GM12891 (cell line): Measurements from ENCODE around the gene RBP7.

ENCODE experiments used
- DNase-seq: peaks from one replicate; pipeline ENCODE4 v3.0.0; 2011; ENCODE audit warnings: low spot score; ENCODE audit not compliant: insufficient read length
- FAIRE-seq: peaks from 2 replicates; lab custom pipeline; 2011; peaks lifted over from hg19 to GRCh38; lab: Jason Lieb, UNC
- PAX5 ChIP-seq: IDR thresholded peaks from 2 replicates; pipeline ENCODE4 v1.6.1; 2011; ENCODE audit warnings: low read length, moderate library complexity, mild to moderate bottlenecking; ENCODE audit not compliant: insufficient read depth, severe bottlenecking
- POLR2A ChIP-seq: IDR thresholded peaks from 2 replicates; pipeline ENCODE4 v1.6.1; 2011; ENCODE audit warnings: low read depth, low read length, control low read depth
- POLR2AphosphoS5 ChIP-seq: IDR thresholded peaks from 2 replicates; pipeline ENCODE4 v1.6.1; 2011; ENCODE audit warnings: low read depth, low read length, control low read depth
- POU2F2 ChIP-seq: IDR thresholded peaks from 2 replicates; pipeline ENCODE4 v1.6.1; 2011; ENCODE audit warnings: low read depth, mild to moderate bottlenecking, control low read depth, low read length, moderate library complexity
- SPI1 ChIP-seq: IDR thresholded peaks from 2 replicates; pipeline ENCODE4 v1.6.1; 2011; ENCODE audit warnings: low read depth, low read length, control low read depth
- TAF1 ChIP-seq: IDR thresholded peaks from 2 replicates; pipeline ENCODE4 v1.6.1; 2011; ENCODE audit warnings: low read depth, low read length, control low read depth

The RBP7 gene

DNA sequence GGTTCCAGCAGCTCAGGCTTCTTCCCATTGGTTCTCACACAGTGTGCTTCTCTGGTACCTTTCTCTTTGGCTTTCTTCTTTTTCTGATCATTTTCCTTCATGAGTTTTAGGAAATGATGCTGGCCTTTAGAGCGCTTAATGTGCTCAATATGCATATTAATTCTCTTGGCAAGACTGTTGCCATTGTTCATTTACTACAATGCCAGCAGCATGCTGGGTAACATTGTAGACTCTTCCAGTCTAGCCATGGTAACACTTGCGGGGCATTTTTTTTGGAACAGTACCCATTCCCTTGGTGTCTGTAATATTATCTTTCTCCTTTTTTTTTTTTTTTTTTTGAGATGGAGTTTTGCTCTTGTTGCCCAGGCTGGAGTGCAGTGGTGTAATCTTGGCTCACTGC is 57.4 kb downstream of the RBP7 start:
- DNase-seq (no peak), FAIRE-seq (no peak)
- TF ChIP-seq TAF1 (no peak), POU2F2 (no peak), POLR2AphosphoS5 (no peak), PAX5 (no peak), SPI1 (no peak), POLR2A (no peak)

- no peak for TF ChIP-seq TAF1
- TF ChIP-seq POU2F2 = peak; percentile 57; the same call in 1 of the 2 replicates
- no peak for FAIRE-seq
- no peak for DNase-seq
These were observed 59.6 kb downstream of the RBP7 start for GRCh38 chr1:10056599-10056987.

DNA sequence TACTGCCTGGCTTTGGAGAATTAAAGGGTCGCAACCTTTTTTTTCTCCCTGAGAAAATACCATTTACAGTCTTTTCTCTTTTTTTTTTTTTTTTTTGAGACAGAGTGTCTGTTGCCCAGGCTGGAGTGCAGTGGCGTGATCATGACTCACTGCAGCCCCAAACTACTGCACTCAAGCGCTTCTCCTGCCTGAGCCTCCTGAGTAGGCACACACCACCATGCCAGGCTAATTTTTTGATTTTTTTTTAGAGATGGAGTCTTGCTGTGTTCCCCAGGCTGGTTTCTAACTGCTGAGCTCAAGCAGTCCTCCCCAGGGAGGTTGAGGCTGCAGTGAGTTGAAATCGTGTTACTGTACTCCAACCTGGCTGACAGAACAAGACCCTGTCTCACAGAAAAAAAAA is 60.3 kb downstream of the RBP7 start:
- FAIRE-seq = no peak
- TF ChIP-seq TAF1 (no peak), SPI1 (no peak), PAX5 (no peak), POU2F2 (no peak), POLR2AphosphoS5 (no peak), POLR2A (no peak)
- DNase-seq = no peak

- DNase-seq (no peak), FAIRE-seq (no peak)
- TF ChIP-seq TAF1 = no peak
- no peak for TF ChIP-seq POU2F2
- TF ChIP-seq SPI1 = no peak
- TF ChIP-seq POLR2AphosphoS5 = no peak
- TF ChIP-seq PAX5 = no peak
- TF ChIP-seq POLR2A = no peak
These were observed 60.8 kb downstream of the RBP7 start for GRCh38 chr1:10057796-10058195.

DNA sequence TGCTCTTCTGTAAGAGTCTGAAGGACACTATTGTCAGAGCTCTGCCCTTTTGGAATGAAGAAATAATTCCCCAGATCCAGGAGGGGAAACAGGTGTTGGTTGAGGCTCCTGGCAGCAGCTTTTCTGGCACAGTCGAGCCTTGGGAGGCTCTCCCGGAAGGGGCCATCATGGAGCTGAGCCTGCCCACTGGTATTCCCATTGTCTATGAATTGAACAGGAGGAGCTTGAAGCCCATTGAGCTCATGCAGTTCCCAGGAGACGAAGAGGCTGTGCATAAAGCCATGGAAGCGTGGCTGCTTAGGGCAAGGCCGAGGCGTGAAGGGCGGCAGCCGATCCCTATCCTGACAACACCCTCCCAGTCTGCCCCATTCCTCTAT is 62.3 kb downstream of the RBP7 start:
- FAIRE-seq (no peak), DNase-seq (no peak)
- no peak for TF ChIP-seq TAF1
- TF ChIP-seq POU2F2 = no peak
- TF ChIP-seq SPI1 = no peak
- TF ChIP-seq PAX5 = no peak
- no peak for TF ChIP-seq POLR2AphosphoS5
- TF ChIP-seq POLR2A = no peak

DNA sequence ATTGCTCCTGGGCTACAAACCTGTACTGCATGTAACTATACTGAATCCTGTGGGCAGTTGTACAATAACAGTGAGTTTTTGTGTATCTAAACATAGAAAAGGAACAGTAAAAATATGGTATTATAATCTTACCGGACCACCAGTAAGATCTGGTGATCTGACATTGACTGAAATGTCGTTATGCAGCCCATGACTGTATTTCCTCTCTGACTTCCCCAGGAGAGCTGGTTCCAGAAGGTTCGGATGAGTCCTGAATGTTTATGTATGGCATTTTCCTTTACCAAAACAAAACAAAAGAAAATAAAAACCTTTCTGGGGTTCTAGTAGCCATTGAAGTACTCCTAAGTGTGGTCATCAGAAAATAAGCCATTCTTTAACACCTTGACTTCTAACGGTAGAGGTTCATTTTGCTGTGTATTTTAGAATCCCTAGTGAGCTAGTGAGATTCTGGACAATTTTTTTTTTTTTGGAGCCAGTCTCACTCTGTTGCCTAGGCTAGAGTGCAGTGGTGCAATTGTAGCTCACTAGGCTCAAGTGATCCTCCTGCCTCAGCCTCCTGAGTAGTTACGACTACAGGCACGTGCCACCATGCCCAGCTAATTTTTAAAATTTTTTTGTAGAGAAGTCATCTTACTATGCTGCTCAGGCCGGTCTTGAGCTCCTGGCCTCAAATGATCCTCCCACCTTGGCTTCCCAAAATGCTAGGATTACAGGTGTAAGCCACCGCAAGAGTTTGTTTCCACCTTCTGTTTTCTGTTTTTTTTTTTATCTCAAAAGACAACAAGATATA is 63.5 kb downstream of the RBP7 start:
- TF ChIP-seq SPI1 (no peak), POU2F2 (no peak), POLR2AphosphoS5 (no peak), TAF1 (no peak), POLR2A (no peak), PAX5 (no peak)
- DNase-seq (no peak), FAIRE-seq (no peak)

DNA sequence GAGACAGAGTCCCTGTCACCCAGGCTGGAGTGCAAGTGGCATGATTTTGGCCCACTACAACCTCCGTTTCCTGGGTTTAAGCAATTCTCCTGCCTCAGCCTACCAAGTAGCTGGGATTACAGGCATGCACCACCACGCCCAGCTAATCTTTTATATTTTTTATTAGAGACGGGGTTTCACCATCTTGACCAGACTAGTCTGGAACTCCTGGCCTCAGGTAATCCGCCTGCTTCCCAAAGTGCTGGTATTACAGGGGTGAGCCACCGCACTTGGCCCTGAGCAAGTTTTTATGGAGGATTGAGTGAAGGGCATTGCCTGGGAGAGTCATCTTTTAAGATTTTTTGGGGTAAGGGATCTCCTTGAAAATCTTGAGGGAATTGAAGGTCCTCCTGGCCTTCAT is 64.2 kb downstream of the RBP7 start:
- TF ChIP-seq POLR2AphosphoS5 (no peak), TAF1 (no peak), SPI1 (no peak), PAX5 (no peak), POLR2A (no peak), POU2F2 (no peak)
- no peak for DNase-seq
- no peak for FAIRE-seq

- DNase-seq (no peak), FAIRE-seq (no peak)
- TF ChIP-seq SPI1 (no peak), POU2F2 (no peak), PAX5 (no peak)
These were observed 66.8 kb downstream of the RBP7 start for GRCh38 chr1:10063878-10064277.

- no peak for TF ChIP-seq TAF1
- TF ChIP-seq SPI1 = 0 out of 2 replicates have a peak, but pooled peaks have one; percentile 5
- DNase-seq = no peak
- FAIRE-seq = no peak
These were observed 67.7 kb downstream of the RBP7 start for GRCh38 chr1:10064416-10065343.

- DNase-seq = no peak
These were observed 68.3 kb downstream of the RBP7 start for GRCh38 chr1:10065344-10065685.

More at GRCh38 chr1:10065344-10065685, 68.3 kb downstream of the RBP7 start:
- no peak for FAIRE-seq
- TF ChIP-seq POU2F2 (no peak), TAF1 (no peak), SPI1 (no peak), POLR2AphosphoS5 (no peak), PAX5 (no peak)
